RKO (cell line): Measurements from ENCODE around the gene SSUH2.
"Not testable (repeated sequence)": the region's sequence is repeated elsewhere in the genome, so short reads cannot be mapped to it uniquely, and the experiment has no call there.

Source experiments
- DNase-seq: peaks from one replicate; pipeline ENCODE4 v3.0.0-alpha.2; 2016; ENCODE audit warnings: low spot score

Gene SSUH2

GRCh38 chr3:8659242-8659641, 14.6 kb upstream of the SSUH2 start:
- no peak for DNase-seq

GRCh38 chr3:8658306-8659212, 14.0 kb upstream of the SSUH2 start:
- DNase-seq, result no peak

- DNase-seq, result no peak
Measured at GRCh38 chr3:8657804-8658305, 13.3 kb upstream of the SSUH2 start.

- DNase-seq, result no peak
Measured at GRCh38 chr3:8656240-8656639, 11.6 kb upstream of the SSUH2 start.

- DNase-seq, result no peak
Measured at GRCh38 chr3:8655387-8655835, 10.8 kb upstream of the SSUH2 start.

GRCh38 chr3:8654572-8655329, 10.2 kb upstream of the SSUH2 start:
- not testable (repeated sequence) for DNase-seq

- peak; percentile 6 for DNase-seq
Measured at GRCh38 chr3:8653800-8654408, 9.3 kb upstream of the SSUH2 start.

GRCh38 chr3:8652324-8652987, 7.9 kb upstream of the SSUH2 start:
- no peak for DNase-seq

- no peak for DNase-seq
Measured at GRCh38 chr3:8651418-8652323, 7.1 kb upstream of the SSUH2 start.

GRCh38 chr3:8650583-8651416, 6.2 kb upstream of the SSUH2 start:
- DNase-seq, result no peak

GRCh38 chr3:8649757-8650156, 5.2 kb upstream of the SSUH2 start:
- DNase-seq, result no peak

GRCh38 chr3:8648909-8649741, 4.5 kb upstream of the SSUH2 start:
- DNase-seq, result no peak

GRCh38 chr3:8647137-8647985, 2.8 kb upstream of the SSUH2 start:
- DNase-seq, result no peak

GRCh38 chr3:8646313-8646938, 1.8 kb upstream of the SSUH2 start:
- DNase-seq, result no peak

- DNase-seq, result no peak
Measured at GRCh38 chr3:8645712-8646111, 1.1 kb upstream of the SSUH2 start.

- no peak for DNase-seq
Measured at GRCh38 chr3:8643693-8644365, 769 bp downstream of the SSUH2 start.

GRCh38 chr3:8642001-8642400, 2.6 kb downstream of the SSUH2 start:
- DNase-seq, result no peak
